ACHN (cell line): ENCODE results near the gene OR5H1.
A peak's percentile ranks its signal among the peaks of the same experiment; 100 is the strongest.

Experiments
- DNase-seq: peaks from one replicate; pipeline ENCODE4 v3.0.0-alpha.2; 2015
- in situ Hi-C: cut with HindIII; loops from 2 replicates; pipeline ENCODE4 v1.10.0; 2017; ENCODE audit warnings: low sequenced_read_pairs, low pct_ligation_motif_present, low pct_unique_long_range_greater_than_20kb

OR5H1 gene

DNA sequence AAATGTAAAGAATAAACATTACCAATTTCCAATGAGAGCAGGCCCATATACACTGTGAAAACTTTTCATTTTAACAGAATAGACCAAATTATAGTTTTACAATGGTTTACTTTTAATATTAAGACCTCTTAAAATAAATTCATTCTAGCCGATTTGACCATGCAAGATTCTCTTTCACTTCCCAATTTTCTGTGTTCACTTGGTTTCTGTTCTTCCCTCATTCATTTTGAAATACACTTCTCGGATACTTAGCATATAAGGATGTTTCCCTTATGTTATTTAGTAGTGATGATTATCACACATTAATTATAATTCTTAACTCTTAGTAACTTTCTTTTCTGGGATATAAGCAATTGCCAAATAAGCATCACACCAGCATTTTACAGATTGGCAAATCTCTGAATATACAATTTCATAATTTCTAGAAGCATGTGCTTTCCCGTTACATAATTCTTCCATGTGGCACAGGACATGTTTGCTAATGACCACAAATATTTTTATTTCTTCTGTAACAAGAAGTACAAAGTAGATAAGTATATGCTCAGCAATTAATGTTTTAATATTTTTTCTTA lies 49.9 kb downstream of the OR5H1 start:
- DNase-seq = no peak
- in situ Hi-C loops = no loop called here

DNA sequence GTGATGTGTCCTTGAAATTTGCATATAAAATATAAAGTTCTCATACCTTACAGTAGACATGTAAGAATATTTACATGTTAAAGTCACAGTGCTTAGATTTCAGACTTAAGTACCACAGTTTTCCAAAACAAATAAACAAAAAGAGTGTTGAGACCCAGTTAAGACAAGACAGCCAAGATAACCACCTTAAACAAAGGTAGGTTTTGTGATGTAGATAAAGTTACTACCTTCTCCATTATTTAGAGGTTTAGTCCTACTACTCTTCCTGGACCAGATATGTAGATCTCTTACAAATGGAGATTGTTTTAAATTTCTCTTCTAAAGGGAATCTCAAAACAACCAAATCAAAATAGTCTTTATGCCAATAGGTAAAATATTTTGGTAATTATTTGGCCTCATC lies 51.7 kb downstream of the OR5H1 start:
- in situ Hi-C loops = no loop called here
- DNase-seq = no peak

DNA sequence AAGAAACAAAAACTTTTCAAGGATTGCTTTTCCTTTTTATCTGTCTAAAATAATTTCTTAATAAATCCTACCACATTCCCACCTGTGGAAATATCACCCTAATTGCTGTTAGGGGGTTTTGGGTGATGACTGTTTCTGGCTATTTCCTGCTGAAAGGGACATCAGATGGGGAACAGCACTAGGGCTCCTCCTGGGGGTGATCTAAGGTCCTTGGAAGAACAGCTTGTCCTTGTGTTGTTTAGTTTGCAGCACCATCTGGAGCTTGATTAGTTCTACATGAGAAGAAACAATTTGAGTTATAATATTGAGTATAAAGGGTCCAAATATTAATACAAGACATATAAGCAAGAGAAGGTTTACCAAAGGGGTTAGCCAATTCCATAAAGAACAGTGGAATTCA lies 54.7 kb downstream of the OR5H1 start:
- in situ Hi-C loops = no loop called here
- DNase-seq = peak; percentile 2
